ENCODE results near the gene KLF2.
"Not testable (repeated sequence)": the region's sequence is repeated elsewhere in the genome, so short reads cannot be mapped to it uniquely, and the experiment has no call there.

The KLF2 gene

GRCh38 chr19:16337809-16338469, 13.3 kb downstream of the KLF2 start:
- FAIRE-seq (no peak), DNase-seq (ENCODE audit: insufficient read length, low spot score) (no peak)
- TF ChIP-seq POLR2A (IDR thresholded peaks at IDR 0.05; ENCODE audit: low read depth, low read length), result no peak

DNA sequence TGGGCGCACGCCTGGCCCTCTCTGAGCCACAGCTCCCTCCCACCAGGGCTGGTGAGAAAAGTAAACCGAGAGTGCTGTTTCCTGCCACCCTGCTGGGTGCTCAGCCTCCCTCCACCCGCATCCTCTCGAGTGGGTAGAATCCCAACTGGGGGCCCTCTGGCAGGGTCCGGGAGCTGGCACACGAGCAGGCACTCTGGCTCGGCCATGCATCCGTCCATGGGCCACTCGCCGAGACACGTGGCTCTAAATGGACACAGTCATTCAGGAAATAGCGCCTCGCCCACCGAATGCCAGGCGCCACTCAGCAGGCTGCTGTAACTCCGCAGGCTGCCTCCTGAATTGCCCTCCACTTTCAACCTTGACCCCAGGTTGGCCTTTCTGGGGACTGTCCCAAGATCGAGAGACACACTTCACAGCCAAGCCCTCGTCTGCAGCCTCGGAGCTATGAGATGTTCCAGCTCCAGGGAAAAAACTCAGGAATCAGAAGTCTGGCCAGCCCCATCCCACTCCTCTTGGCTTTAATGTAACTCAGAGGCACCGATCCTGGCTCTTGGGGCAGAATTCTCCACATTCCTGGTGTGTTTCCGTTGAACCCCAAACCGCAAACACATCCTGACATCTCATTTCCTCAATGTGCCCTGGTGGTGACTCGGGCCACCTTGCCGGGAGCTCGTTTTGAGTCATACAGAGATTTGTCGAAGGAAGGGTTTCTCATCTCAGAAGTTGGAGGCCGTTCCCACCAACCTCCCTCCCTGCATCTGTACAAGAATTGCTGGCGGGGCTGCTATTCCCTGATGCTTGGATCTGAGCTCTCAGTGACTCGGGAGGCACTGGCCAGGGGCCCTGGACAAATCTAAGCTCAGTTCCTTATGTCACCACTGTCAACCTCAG, 14.1 kb downstream of the KLF2 start:
- FAIRE-seq, result peak; percentile 75
- DNase-seq (ENCODE audit: insufficient read length, low spot score), result peak; percentile 87
- peak; percentile 57; the same call in 1 of the 2 replicates for TF ChIP-seq POLR2A (IDR thresholded peaks at IDR 0.05; ENCODE audit: low read depth, low read length)

DNA sequence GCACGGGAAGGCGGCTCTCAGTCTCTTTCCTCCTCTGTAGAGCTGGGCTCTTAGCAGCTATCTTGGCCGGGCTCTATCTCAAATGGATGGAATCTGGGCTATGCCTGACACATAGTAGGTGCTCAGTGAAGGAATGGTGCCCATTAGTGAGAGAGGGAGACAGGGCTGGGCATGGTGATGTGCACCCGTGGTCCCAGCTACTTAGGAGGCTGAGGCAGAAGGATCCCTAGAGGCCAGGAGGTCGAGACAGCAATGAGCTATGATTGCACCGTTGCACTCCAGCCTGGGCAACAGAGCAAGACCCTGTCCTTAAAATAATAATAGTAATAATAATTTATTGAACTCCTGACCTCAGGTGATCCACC, 14.7 kb downstream of the KLF2 start:
- FAIRE-seq (no peak), DNase-seq (ENCODE audit: insufficient read length, low spot score) (no peak)
- TF ChIP-seq POLR2A (IDR thresholded peaks at IDR 0.05; ENCODE audit: low read depth, low read length), result no peak

GRCh38 chr19:16340092-16340491, 15.5 kb downstream of the KLF2 start:
- no peak for FAIRE-seq
- DNase-seq (ENCODE audit: insufficient read length, low spot score), result no peak
- no peak for TF ChIP-seq POLR2A (IDR thresholded peaks at IDR 0.05; ENCODE audit: low read depth, low read length)

DNA sequence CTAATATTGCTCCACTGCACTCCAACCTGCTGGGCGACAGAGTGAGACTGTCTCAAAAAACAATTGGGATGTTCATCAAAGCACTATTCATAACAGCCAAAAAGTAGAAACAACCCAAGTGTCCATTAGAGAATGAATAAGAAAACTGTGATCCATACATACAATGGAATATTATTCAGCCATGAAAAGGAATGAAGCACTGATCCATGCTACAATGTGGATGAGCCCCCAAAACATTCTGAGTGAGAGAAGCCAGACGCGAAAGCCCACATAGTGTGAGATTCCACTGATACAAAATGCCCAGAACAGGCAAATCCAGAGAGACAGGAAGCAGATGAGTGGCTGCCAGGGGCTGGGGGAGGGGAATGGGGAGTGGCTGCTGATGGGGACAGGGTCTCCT, 16.0 kb downstream of the KLF2 start:
- FAIRE-seq (no peak), DNase-seq (ENCODE audit: insufficient read length, low spot score) (no peak)
- TF ChIP-seq POLR2A (IDR thresholded peaks at IDR 0.05; ENCODE audit: low read depth, low read length), result no peak

GRCh38 chr19:16342002-16342715, 17.5 kb downstream of the KLF2 start:
- DNase-seq (ENCODE audit: insufficient read length, low spot score) (no peak), FAIRE-seq (no peak)
- no peak for TF ChIP-seq POLR2A (IDR thresholded peaks at IDR 0.05; ENCODE audit: low read depth, low read length)

- DNase-seq (ENCODE audit: insufficient read length, low spot score) (no peak), FAIRE-seq (no peak)
- TF ChIP-seq POLR2A (IDR thresholded peaks at IDR 0.05; ENCODE audit: low read depth, low read length), result no peak
Observed at GRCh38 chr19:16343156-16343555, 18.5 kb downstream of the KLF2 start.

DNA sequence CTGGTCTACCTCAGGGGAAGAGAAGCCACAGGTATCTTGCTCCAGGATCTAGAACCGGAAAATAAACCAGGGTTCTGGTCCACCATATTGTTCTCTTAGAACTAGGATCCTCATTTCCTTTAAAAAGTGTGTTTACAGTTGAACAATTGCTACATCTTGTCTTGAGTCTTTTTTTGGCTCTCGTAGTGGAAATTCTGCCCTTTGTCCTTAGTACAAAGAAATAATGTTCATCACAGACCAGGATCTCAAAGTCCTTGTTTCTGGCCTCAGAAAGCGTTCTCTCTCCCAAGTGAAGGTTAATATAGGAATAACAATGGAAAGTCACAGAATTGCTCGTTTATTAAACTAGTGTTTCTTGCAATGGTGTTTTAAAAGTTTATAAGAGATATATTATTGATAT, 20.8 kb downstream of the KLF2 start:
- FAIRE-seq (no peak), DNase-seq (ENCODE audit: insufficient read length, low spot score) (no peak)

GRCh38 chr19:16347099-16347498, 22.5 kb downstream of the KLF2 start:
- FAIRE-seq; DNase-seq (ENCODE audit: insufficient read length, low spot score): not testable (repeated sequence)

More for the DNA sequence above, 20.8 kb downstream of the KLF2 start:
- no peak for TF ChIP-seq POLR2A (IDR thresholded peaks at IDR 0.05; ENCODE audit: low read depth, low read length)

GRCh38 chr19:16347706-16348105, 23.1 kb downstream of the KLF2 start:
- no peak for DNase-seq (ENCODE audit: insufficient read length, low spot score)
- no peak for FAIRE-seq
- TF ChIP-seq POLR2A (IDR thresholded peaks at IDR 0.05; ENCODE audit: low read depth, low read length), result no peak

DNA sequence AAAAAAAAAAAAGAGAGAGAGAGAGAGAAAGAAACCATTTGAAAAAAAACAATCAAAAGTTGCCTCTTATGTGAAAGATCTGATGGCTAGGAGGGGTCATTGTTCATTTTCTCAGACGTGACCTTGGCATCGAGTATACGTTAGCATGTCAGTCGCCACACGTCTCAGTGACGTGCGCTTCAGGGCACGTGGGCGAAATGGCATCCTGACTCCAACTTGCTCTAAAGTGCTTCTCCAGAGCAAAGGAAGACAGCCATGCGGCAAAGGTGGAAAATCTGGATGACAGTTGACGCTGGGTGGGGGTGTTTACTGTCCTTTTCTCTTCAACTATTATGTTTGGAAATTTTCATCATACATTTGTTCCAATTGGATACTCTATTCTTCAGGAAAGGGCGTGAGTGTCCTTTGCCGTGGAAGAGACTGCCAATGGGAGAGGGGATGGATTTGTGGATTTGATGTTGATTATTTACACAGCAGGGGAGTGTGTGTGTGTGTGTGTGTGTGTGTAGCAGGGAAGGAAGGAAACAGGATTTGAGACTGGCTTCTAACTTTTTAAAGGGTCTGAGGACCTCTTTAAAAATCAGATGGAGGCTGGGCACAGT, 25.0 kb downstream of the KLF2 start:
- FAIRE-seq (no peak), DNase-seq (ENCODE audit: insufficient read length, low spot score) (no peak)
- no peak for TF ChIP-seq POLR2A (IDR thresholded peaks at IDR 0.05; ENCODE audit: low read depth, low read length)

- TF ChIP-seq POLR2A (IDR thresholded peaks at IDR 0.05; ENCODE audit: low read depth, low read length), result no peak
- DNase-seq (ENCODE audit: insufficient read length, low spot score), result no peak
- FAIRE-seq, result peak; percentile 27
Observed at GRCh38 chr19:16351133-16351809, 26.6 kb downstream of the KLF2 start.

DNA sequence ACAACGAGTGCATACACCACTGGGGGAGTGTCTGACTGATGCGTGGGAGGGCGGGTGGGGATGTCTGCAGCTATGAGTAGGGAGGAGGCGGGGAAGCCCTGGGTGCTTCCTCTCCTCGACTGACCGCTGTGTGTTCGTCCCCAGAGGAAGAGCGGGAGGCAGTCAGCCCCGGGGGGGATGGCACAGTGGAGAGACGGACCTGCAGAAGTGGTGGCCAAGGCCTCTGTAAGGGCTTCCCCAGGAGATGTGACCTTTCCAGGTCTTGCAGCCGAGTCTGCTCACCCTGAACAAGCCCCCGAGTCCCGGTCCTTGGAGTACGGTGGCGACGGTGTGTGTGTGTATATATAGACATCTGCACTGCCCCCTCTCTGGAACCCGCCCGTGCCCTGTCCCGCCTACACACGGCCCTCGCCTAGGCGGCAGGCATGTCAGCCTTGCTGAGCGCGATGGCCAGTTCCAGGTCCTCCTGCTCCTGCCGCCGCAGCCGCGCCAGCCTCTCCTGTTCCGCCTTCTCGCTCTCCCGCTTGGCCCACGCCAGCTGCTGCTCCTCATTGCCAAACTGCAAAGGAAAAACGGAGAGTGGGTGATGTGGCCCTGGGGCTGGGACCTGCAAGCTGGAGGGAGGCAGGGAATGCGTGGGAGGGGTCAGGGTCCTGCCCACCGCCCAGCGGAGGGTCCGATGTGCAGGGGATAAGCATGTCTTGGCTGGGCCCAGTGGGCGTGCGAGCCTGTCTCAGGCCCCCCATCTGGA, 30.8 kb downstream of the KLF2 start:
- FAIRE-seq (no peak), DNase-seq (ENCODE audit: insufficient read length, low spot score) (peak; percentile 55)
- TF ChIP-seq POLR2A (IDR thresholded peaks at IDR 0.05; ENCODE audit: low read depth, low read length), result no peak
